DND-41 (cell line): ENCODE measurements around the gene COL8A2.

Experiments
- EZH2 ChIP-seq: IDR thresholded peaks from 3 replicates; pipeline ENCODE4 v1.6.1; 2012; ENCODE audit warnings: borderline replicate concordance, low read depth, mild to moderate bottlenecking, moderate library complexity, low read length, inconsistent platforms; ENCODE audit not compliant: severe bottlenecking
- TF ChIP-seq, protein P1 (sequence below): IDR thresholded peaks from 2 replicates; pipeline ENCODE4 v1.5.1; 2012; ENCODE audit warnings: borderline replicate concordance, low read length, moderate library complexity, mild to moderate bottlenecking; ENCODE audit not compliant: poor library complexity, severe bottlenecking; ENCODE audit errors: extremely low read depth

DNA sequence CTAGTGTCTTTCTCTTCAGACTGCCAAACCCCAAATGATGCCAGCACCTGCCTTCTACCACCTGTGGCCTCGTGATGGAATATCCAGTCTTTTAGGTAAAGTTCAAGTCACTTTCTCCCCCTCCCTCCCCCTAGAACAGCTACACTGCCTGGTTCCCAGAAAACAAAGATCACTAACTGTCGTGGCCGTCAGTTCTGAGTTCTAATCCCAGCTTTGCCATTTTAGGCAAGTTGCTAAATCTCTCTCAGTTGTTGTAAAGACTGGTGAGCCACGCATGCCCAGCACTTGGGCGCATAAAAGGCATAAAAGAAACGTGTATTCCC is 24.9 kb upstream of the COL8A2 start:
- TF ChIP-seq, protein P1, sequence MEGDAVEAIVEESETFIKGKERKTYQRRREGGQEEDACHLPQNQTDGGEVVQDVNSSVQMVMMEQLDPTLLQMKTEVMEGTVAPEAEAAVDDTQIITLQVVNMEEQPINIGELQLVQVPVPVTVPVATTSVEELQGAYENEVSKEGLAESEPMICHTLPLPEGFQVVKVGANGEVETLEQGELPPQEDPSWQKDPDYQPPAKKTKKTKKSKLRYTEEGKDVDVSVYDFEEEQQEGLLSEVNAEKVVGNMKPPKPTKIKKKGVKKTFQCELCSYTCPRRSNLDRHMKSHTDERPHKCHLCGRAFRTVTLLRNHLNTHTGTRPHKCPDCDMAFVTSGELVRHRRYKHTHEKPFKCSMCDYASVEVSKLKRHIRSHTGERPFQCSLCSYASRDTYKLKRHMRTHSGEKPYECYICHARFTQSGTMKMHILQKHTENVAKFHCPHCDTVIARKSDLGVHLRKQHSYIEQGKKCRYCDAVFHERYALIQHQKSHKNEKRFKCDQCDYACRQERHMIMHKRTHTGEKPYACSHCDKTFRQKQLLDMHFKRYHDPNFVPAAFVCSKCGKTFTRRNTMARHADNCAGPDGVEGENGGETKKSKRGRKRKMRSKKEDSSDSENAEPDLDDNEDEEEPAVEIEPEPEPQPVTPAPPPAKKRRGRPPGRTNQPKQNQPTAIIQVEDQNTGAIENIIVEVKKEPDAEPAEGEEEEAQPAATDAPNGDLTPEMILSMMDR: no peak
- TF ChIP-seq EZH2: no peak
